Liver (tissue), 9 donors: ENCODE measurements around the gene ASPDH. TPM values are rescaled to one million over a fixed set of nuclear protein-coding genes. Genes with fewer than 3 reads are reported as not detected.

Experiments
- DNase-seq: peaks from one replicate; pipeline ENCODE4 v3.0.0-alpha.2; 2017; ENCODE audit warnings: low spot score
- H3K27ac ChIP-seq, 2 donors: one replicate each; pipeline ENCODE4 v1.7.0; 2013; ENCODE audit warnings: inconsistent platforms in 2 of 2, low read length in 2 of 2, control low read depth in 1 of 2, low read depth in 1 of 2, mild to moderate bottlenecking in 1 of 2
- H3K27me3 ChIP-seq, 4 donors: one replicate each; pipeline versions ENCODE4 v1.6.1 to v1.7.0; 2013; ENCODE audit warnings: low read length in 3 of 4, inconsistent platforms in 1 of 4, mild to moderate bottlenecking in 1 of 4, moderate library complexity in 1 of 4; ENCODE audit not compliant: control insufficient read depth in 4 of 4, insufficient read depth in 4 of 4
- H3K36me3 ChIP-seq, 4 donors: one replicate each; pipeline versions ENCODE4 v1.6.1 to v1.7.0; 2013; ENCODE audit warnings: low read length in 3 of 4, mild to moderate bottlenecking in 3 of 4, low read depth in 1 of 4, moderate library complexity in 1 of 4; ENCODE audit not compliant: control insufficient read depth in 4 of 4, insufficient read depth in 3 of 4
- H3K4me1 ChIP-seq, 4 donors: one replicate each; pipeline versions ENCODE4 v1.6.1 to v1.7.0; 2013; ENCODE audit warnings: low read length in 3 of 4, mild to moderate bottlenecking in 3 of 4, moderate library complexity in 1 of 4; ENCODE audit not compliant: control insufficient read depth in 4 of 4, insufficient read depth in 4 of 4
- H3K4me3 ChIP-seq, 3 donors: one replicate each; pipeline versions ENCODE4 v1.6.1 to v1.7.0; 2013; ENCODE audit warnings: low read length in 3 of 3, control low read depth in 1 of 3, low read depth in 1 of 3, mild to moderate bottlenecking in 1 of 3
- H3K9ac ChIP-seq, 2 donors: one replicate each; pipeline ENCODE4 v1.7.0; 2013; ENCODE audit warnings: low read length in 2 of 2, mild to moderate bottlenecking in 2 of 2, moderate library complexity in 2 of 2, control low read depth in 1 of 2, low read depth in 1 of 2
- H3K9me3 ChIP-seq, 4 donors: one replicate each; pipeline versions ENCODE4 v1.6.1 to v1.7.0; 2013; ENCODE audit warnings: low read length in 3 of 4; ENCODE audit not compliant: control insufficient read depth in 4 of 4
- EGR1 ChIP-seq, 2 donors: IDR thresholded peaks; 2 replicates each; pipeline ENCODE4 v1.6.1; 2016 to 2018; ENCODE audit warnings: antibody characterized with exemption in 2 of 2, low read depth in 2 of 2
- FOXA1 ChIP-seq: IDR thresholded peaks from 2 replicates; pipeline ENCODE4 v1.6.1; 2016; ENCODE audit warnings: antibody characterized with exemption
- FOXA2 ChIP-seq: IDR thresholded peaks from 2 replicates; pipeline ENCODE4 v1.6.1; 2016; ENCODE audit warnings: antibody characterized with exemption
- GABPA ChIP-seq, 2 donors: IDR thresholded peaks in 1 of 2; conservative IDR thresholded peaks in 1 of 2; 2 replicates each; pipeline ENCODE4 v1.6.1; 2016; ENCODE audit warnings: antibody characterized with exemption in 2 of 2, mild to moderate bottlenecking in 1 of 2, moderate library complexity in 1 of 2
- HNF4A ChIP-seq, 2 donors: conservative IDR thresholded peaks; 2 replicates each; pipeline ENCODE4 v1.6.1; 2016; ENCODE audit warnings: antibody characterized with exemption in 2 of 2, mild to moderate bottlenecking in 2 of 2
- HNF4G ChIP-seq: IDR thresholded peaks from 2 replicates; pipeline ENCODE4 v1.6.1; 2016; ENCODE audit warnings: antibody characterized with exemption
- JUND ChIP-seq, 2 donors: IDR thresholded peaks; 2 replicates each; pipeline ENCODE4 v1.6.1; 2016; ENCODE audit warnings: antibody characterized with exemption in 2 of 2
- NR2F2 ChIP-seq: IDR thresholded peaks from 2 replicates; pipeline ENCODE4 v1.6.1; 2016; ENCODE audit warnings: antibody characterized with exemption
- RAD21 ChIP-seq, 2 donors: IDR thresholded peaks; 2 replicates each; pipeline ENCODE4 v1.6.1; 2016; ENCODE audit warnings: antibody characterized with exemption in 2 of 2, mild to moderate bottlenecking in 2 of 2
- RXRA ChIP-seq, 2 donors: IDR thresholded peaks; 2 replicates each; pipeline ENCODE4 v1.6.1; 2017 to 2018; ENCODE audit warnings: antibody characterized with exemption in 2 of 2, mild to moderate bottlenecking in 1 of 2
- SP1 ChIP-seq: IDR thresholded peaks from 2 replicates; pipeline ENCODE4 v1.6.1; 2018; ENCODE audit warnings: antibody characterized with exemption, mild to moderate bottlenecking
- TAF1 ChIP-seq: conservative IDR thresholded peaks from 2 replicates; pipeline ENCODE4 v1.6.1; 2016; ENCODE audit warnings: antibody characterized with exemption, mild to moderate bottlenecking
- YY1 ChIP-seq: IDR thresholded peaks from 2 replicates; pipeline ENCODE4 v1.6.1; 2016; ENCODE audit warnings: antibody characterized with exemption, mild to moderate bottlenecking
- WGBS: extraction: QIAGEN DNeasy Blood & Tissue Kit; methylation state at CpG from one replicate; pipeline ENCODE4 v1.1.7; 2013; 5-methylcytosine and 5-hydroxymethylcytosine counted together
- polyA plus RNA-seq, 2 donors: library from polyadenylated mRNA; stranded (reverse) in 1 of 2; unstranded in 1 of 2; fragments of 200-250 nt in 1 of 2; fragments of >200 nt in 1 of 2; fragmentation: Nextera tagmentation in 1 of 2; extraction: Ambion mirVana in 1 of 2; gene quantifications; one replicate each; pipeline versions ENCODE4 v1.2.1 to v1.2.3, GENCODE V29; 2013 to 2015
- total RNA-seq, 2 donors: library from RNA; depleted of rRNA; stranded (reverse); fragments of >200 nt; gene quantifications; one replicate each; pipeline ENCODE4 v1.2.3, GENCODE V29; 2014
- TF ChIP-seq, protein P1 (sequence below): IDR thresholded peaks from 2 replicates; pipeline ENCODE4 v1.6.1; 2016; ENCODE audit warnings: antibody characterized with exemption
- TF ChIP-seq, protein P2 (sequence below): IDR thresholded peaks from 2 replicates; pipeline ENCODE4 v1.6.1; 2016; ENCODE audit warnings: antibody characterized with exemption, mild to moderate bottlenecking
- TF ChIP-seq, protein P3 (sequence below): IDR thresholded peaks from 2 replicates; pipeline ENCODE4 v1.6.1; 2016; ENCODE audit warnings: antibody characterized with exemption
- TF ChIP-seq, protein P4 (sequence below): IDR thresholded peaks from 2 replicates; pipeline ENCODE4 v1.6.1; 2016; ENCODE audit warnings: antibody characterized with exemption
- TF ChIP-seq, protein P5 (sequence below): fragments of 150-350 bp; IDR thresholded peaks from 2 replicates; pipeline ENCODE4 v1.5.1; 2017; ENCODE audit warnings: improper control_type of control experiment, low read depth, low read length; ENCODE audit not compliant: missing input control
- donor health status: healthy.
- donor health status: healthy.
- donor health status: healthy.
- donor health status: healthy.
- donor health status: healthy.

ASPDH gene
- total and polyA plus RNA-seq, 4 donors: 7.3 to 82.0 (median 37.1) TPM

DNA sequence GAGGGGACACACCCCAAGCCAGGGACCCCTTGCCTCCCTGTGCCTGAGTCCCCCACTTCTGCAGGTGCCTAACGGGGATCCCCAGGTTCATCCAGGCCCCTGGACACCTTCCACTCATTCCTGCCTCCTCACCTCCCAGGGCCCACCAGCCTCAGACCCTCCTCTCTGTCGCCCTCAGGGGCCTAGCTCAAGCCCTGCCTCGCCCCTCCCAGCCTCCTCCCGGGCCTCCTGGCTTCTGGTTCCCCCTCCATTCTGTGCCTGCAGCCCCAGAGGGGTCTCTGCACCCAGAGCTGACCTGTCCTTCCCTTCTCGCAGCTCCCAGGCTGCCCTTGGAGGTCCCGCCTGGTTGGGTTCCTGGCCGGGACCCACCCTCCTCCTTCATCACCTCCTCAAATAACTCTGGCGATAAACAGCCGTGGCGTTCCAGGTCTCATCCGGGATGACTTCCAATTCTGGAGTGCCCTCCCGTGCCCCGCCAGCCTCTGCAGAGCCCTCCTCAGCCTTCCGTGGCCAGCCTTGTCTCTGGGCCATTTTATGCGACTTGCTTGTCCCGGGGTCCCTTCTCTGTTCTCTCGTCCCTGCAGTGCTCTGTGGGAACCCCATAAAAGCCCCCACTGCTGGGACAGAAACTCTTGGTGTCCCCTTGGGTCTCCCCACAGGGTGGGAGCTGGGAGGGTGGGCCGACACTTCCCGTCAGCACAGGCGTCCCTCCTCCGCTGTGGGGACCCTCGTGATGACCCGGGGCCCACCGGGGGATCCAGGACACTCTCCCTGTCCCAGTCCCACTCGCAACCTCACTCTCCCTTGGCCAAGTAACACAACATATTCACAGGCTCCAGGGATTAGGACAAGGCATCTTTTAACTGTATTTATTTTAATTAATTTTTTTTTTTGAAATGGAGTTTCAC is 11.9 kb downstream of the ASPDH start:
- Histone ChIP-seq H3K36me3 (no peaks in the 10 kb centered on the region), H3K27ac (no peak overlapping the region), H3K4me3 (no peak overlapping the region), H3K27me3 (no peaks in the 10 kb centered on the region), H3K4me1 (no peaks in the 10 kb centered on the region), H3K9me3 (no peaks in the 10 kb centered on the region), H3K9ac (no peak overlapping the region)
- no peak for DNase-seq
- TF ChIP-seq, protein P1, sequence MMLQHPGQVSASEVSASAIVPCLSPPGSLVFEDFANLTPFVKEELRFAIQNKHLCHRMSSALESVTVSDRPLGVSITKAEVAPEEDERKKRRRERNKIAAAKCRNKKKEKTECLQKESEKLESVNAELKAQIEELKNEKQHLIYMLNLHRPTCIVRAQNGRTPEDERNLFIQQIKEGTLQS: no peak
- TF ChIP-seq JUND (IDR thresholded peaks at IDR 0.05): no peak
- TF ChIP-seq SP1: no peak
- TF ChIP-seq, protein P2, sequence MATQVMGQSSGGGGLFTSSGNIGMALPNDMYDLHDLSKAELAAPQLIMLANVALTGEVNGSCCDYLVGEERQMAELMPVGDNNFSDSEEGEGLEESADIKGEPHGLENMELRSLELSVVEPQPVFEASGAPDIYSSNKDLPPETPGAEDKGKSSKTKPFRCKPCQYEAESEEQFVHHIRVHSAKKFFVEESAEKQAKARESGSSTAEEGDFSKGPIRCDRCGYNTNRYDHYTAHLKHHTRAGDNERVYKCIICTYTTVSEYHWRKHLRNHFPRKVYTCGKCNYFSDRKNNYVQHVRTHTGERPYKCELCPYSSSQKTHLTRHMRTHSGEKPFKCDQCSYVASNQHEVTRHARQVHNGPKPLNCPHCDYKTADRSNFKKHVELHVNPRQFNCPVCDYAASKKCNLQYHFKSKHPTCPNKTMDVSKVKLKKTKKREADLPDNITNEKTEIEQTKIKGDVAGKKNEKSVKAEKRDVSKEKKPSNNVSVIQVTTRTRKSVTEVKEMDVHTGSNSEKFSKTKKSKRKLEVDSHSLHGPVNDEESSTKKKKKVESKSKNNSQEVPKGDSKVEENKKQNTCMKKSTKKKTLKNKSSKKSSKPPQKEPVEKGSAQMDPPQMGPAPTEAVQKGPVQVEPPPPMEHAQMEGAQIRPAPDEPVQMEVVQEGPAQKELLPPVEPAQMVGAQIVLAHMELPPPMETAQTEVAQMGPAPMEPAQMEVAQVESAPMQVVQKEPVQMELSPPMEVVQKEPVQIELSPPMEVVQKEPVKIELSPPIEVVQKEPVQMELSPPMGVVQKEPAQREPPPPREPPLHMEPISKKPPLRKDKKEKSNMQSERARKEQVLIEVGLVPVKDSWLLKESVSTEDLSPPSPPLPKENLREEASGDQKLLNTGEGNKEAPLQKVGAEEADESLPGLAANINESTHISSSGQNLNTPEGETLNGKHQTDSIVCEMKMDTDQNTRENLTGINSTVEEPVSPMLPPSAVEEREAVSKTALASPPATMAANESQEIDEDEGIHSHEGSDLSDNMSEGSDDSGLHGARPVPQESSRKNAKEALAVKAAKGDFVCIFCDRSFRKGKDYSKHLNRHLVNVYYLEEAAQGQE: no peak
- TF ChIP-seq RAD21 (IDR thresholded peaks at IDR 0.05): no peak
- TF ChIP-seq HNF4G: no peak
- no peak for TF ChIP-seq YY1
- TF ChIP-seq TAF1: no peak
- TF ChIP-seq GABPA (IDR thresholded peaks at IDR 0.05 in 1 of 2, conservative IDR thresholded peaks at IDR 0.05 in 1 of 2): no peak
- no peak for TF ChIP-seq FOXA1
- TF ChIP-seq, protein P3, sequence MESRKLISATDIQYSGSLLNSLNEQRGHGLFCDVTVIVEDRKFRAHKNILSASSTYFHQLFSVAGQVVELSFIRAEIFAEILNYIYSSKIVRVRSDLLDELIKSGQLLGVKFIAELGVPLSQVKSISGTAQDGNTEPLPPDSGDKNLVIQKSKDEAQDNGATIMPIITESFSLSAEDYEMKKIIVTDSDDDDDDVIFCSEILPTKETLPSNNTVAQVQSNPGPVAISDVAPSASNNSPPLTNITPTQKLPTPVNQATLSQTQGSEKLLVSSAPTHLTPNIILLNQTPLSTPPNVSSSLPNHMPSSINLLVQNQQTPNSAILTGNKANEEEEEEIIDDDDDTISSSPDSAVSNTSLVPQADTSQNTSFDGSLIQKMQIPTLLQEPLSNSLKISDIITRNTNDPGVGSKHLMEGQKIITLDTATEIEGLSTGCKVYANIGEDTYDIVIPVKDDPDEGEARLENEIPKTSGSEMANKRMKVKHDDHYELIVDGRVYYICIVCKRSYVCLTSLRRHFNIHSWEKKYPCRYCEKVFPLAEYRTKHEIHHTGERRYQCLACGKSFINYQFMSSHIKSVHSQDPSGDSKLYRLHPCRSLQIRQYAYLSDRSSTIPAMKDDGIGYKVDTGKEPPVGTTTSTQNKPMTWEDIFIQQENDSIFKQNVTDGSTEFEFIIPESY: no peak
- TF ChIP-seq NR2F2: no peak
- TF ChIP-seq, protein P4, sequence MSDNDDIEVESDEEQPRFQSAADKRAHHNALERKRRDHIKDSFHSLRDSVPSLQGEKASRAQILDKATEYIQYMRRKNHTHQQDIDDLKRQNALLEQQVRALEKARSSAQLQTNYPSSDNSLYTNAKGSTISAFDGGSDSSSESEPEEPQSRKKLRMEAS: no peak
- TF ChIP-seq EGR1 (IDR thresholded peaks at IDR 0.05; ENCODE audit: low read depth in 2 of 2): no peak
- no peak for TF ChIP-seq FOXA2
- no peak for TF ChIP-seq HNF4A (conservative IDR thresholded peaks at IDR 0.05)
- TF ChIP-seq, protein P5, sequence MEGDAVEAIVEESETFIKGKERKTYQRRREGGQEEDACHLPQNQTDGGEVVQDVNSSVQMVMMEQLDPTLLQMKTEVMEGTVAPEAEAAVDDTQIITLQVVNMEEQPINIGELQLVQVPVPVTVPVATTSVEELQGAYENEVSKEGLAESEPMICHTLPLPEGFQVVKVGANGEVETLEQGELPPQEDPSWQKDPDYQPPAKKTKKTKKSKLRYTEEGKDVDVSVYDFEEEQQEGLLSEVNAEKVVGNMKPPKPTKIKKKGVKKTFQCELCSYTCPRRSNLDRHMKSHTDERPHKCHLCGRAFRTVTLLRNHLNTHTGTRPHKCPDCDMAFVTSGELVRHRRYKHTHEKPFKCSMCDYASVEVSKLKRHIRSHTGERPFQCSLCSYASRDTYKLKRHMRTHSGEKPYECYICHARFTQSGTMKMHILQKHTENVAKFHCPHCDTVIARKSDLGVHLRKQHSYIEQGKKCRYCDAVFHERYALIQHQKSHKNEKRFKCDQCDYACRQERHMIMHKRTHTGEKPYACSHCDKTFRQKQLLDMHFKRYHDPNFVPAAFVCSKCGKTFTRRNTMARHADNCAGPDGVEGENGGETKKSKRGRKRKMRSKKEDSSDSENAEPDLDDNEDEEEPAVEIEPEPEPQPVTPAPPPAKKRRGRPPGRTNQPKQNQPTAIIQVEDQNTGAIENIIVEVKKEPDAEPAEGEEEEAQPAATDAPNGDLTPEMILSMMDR: no peak
- TF ChIP-seq RXRA (IDR thresholded peaks at IDR 0.05): no peak
- 86% methylated on average over 25 of the region's 25 CpGs for WGBS
